Measurements from ENCODE around the gene AMIGO3. TPM values are rescaled to one million over a fixed set of nuclear protein-coding genes. Genes with fewer than 3 reads are reported as not detected.

Gene AMIGO3
- total and polyA plus RNA-seq, 3 donors from 2014 or later, result 3.0 to 14.8 (median 8.8) TPM

- Histone ChIP-seq H3K4me3 (no peak overlapping the region), H3K4me1 (peaks cover 8% of the 10 kb centered on the region), H3K27ac (no peak overlapping the region), H3K27me3 (no peaks in the 10 kb centered on the region), H3K9me3 (no peaks in the 10 kb centered on the region), H3K36me3 (ENCODE audit: low read depth, missing control alignments) (no peaks in the 10 kb centered on the region)
- intact Hi-C loops (cut with DNase I; ENCODE audit: low total_unique reads), result no loop called here
- WGBS, 2 donors, result 90 to 93% methylated on average over 5 to 16 of the region's 16 CpGs
- DNase-seq, result no peak
- TF ChIP-seq CTCF (IDR thresholded peaks at IDR 0.05) (no peak), POLR2A (IDR thresholded peaks at IDR 0.05) (no peak)
Measured at GRCh38 chr3:49716691-49717210, 2.7 kb downstream of the AMIGO3 start.

- Histone ChIP-seq H3K27me3 (no peaks in the 10 kb centered on the region), H3K27ac (no peak overlapping the region), H3K4me1 (peaks cover 8% of the 10 kb centered on the region), H3K9me3 (no peaks in the 10 kb centered on the region), H3K36me3 (ENCODE audit: low read depth, missing control alignments) (no peaks in the 10 kb centered on the region), H3K4me3 (no peak overlapping the region)
- WGBS, 2 donors, result 88 to 94% methylated on average over 3 to 6 of the region's 7 CpGs
- no peak for DNase-seq
- intact Hi-C loops (cut with DNase I; ENCODE audit: low total_unique reads), result no loop called here
- no peak for TF ChIP-seq POLR2A (IDR thresholded peaks at IDR 0.05)
- no peak for TF ChIP-seq CTCF (IDR thresholded peaks at IDR 0.05)
Measured at GRCh38 chr3:49716169-49716568, 3.3 kb downstream of the AMIGO3 start.

- intact Hi-C loops (cut with DNase I; ENCODE audit: low total_unique reads), result no loop called here
- TF ChIP-seq CTCF (IDR thresholded peaks at IDR 0.05) (no peak), POLR2A (IDR thresholded peaks at IDR 0.05) (no peak)
- Histone ChIP-seq H3K36me3 (ENCODE audit: low read depth, missing control alignments) (no peaks in the 10 kb centered on the region), H3K27ac (no peak overlapping the region), H3K9me3 (no peaks in the 10 kb centered on the region), H3K4me1 (peaks cover 8% of the 10 kb centered on the region), H3K4me3 (no peak overlapping the region), H3K27me3 (no peaks in the 10 kb centered on the region)
- no peak for DNase-seq
- 87 to 89% methylated on average over 7 to 13 of the region's 13 CpGs for WGBS, 2 donors
Measured at GRCh38 chr3:49715611-49716121, 3.8 kb downstream of the AMIGO3 start.

GRCh38 chr3:49714728-49715550 is 4.5 kb downstream of the AMIGO3 start:
- Histone ChIP-seq H3K27ac (no peak overlapping the region), H3K4me1 (peaks cover 8% of the 10 kb centered on the region), H3K4me3 (no peak overlapping the region), H3K36me3 (ENCODE audit: low read depth, missing control alignments) (no peaks in the 10 kb centered on the region), H3K9me3 (no peaks in the 10 kb centered on the region), H3K27me3 (no peaks in the 10 kb centered on the region)
- no peak for DNase-seq
- TF ChIP-seq CTCF (IDR thresholded peaks at IDR 0.05) (no peak), POLR2A (IDR thresholded peaks at IDR 0.05) (no peak)
- 89 to 94% methylated on average over 9 to 13 of the region's 13 CpGs for WGBS, 2 donors
- intact Hi-C loops (cut with DNase I; ENCODE audit: low total_unique reads), result no loop called here

Data from testis (tissue), 3 donors.